ENCODE results near the gene WWTR1.

- no peak for TF ChIP-seq CTCF (IDR thresholded peaks at IDR 0.05; ENCODE audit: control extremely low read depth in 1 of 3, insufficient read depth in 1 of 3, low read depth in 1 of 3, low read length in 3 of 3)
- TF ChIP-seq JUND (IDR thresholded peaks at IDR 0.05; ENCODE audit: low read length), result no peak
- no peak for TF ChIP-seq RAD21 (IDR thresholded peaks at IDR 0.05 in 1 of 2, conservative IDR thresholded peaks at IDR 0.05 in 1 of 2; ENCODE audit: low read depth in 2 of 2, low read length in 2 of 2)
- TF ChIP-seq EZH2 (IDR thresholded peaks at IDR 0.05; ENCODE audit: low read depth, low read length, severe bottlenecking), result no peak
- TF ChIP-seq CHD1 (IDR thresholded peaks at IDR 0.05; ENCODE audit: low read depth, low read length), result no peak
- no peak for TF ChIP-seq EP300 (IDR thresholded peaks at IDR 0.05; ENCODE audit: borderline replicate concordance in 1 of 2, low read depth in 2 of 2, low read length in 2 of 2)
- TF ChIP-seq KDM1A (IDR thresholded peaks at IDR 0.05; ENCODE audit: borderline replicate concordance, low read length), result no peak
- TF ChIP-seq RFX5 (IDR thresholded peaks at IDR 0.05; ENCODE audit: borderline replicate concordance, low read depth, low read length), result no peak
- TF ChIP-seq POLR2AphosphoS5 (IDR thresholded peaks at IDR 0.05; ENCODE audit: low read depth, low read length), result no peak
- TF ChIP-seq TBP (IDR thresholded peaks at IDR 0.05; ENCODE audit: low read depth, low read length), result no peak
Measured at GRCh38 chr3:149529099-149529498, 128.7 kb downstream of the WWTR1 start.
